Cardiac fibroblast (primary cell): ENCODE results near the gene CCDC186.

ENCODE experiments used
- DNase-seq, 2 donors: peaks; one replicate each; pipeline versions ENCODE4 v3.0.0 to v3.0.0-alpha.2; 2010; ENCODE audit warnings: low read depth in 2 of 2
- H3K4me3 ChIP-seq, 2 donors: replicated peaks in 1 of 2; 1 replicate in 1 of 2; 2 replicates in 1 of 2; pipeline ENCODE4 v1.5.1; 2011; ENCODE audit warnings: low read depth in 2 of 2, low read length in 2 of 2, mild to moderate bottlenecking in 2 of 2, moderate library complexity in 1 of 2
- TF ChIP-seq, protein P1 (sequence below): IDR thresholded peaks from one replicate; pipeline ENCODE4 v1.5.1; 2011; ENCODE audit warnings: low read depth, mild to moderate bottlenecking, low read length, inconsistent platforms

CCDC186 gene

DNA sequence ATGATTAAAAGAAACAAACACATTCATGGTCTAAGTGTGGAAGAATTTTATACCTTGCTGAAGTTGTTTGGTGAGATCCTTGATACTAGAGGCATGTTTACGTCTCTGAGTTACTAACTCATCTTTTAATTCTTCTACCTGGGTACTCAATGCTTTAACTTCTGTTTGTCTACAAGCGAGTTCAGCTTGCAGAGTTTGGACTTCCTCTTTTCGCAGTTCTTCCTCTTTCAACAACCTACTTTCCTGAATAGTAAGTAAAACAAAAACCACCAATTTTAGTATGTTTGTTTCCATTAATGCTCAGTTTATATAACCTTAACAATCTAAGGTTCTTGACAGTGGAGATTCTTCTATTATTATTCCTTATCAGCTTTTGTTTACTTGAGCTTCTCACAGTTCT, 42.9 kb downstream of the CCDC186 start:
- TF ChIP-seq, protein P1, sequence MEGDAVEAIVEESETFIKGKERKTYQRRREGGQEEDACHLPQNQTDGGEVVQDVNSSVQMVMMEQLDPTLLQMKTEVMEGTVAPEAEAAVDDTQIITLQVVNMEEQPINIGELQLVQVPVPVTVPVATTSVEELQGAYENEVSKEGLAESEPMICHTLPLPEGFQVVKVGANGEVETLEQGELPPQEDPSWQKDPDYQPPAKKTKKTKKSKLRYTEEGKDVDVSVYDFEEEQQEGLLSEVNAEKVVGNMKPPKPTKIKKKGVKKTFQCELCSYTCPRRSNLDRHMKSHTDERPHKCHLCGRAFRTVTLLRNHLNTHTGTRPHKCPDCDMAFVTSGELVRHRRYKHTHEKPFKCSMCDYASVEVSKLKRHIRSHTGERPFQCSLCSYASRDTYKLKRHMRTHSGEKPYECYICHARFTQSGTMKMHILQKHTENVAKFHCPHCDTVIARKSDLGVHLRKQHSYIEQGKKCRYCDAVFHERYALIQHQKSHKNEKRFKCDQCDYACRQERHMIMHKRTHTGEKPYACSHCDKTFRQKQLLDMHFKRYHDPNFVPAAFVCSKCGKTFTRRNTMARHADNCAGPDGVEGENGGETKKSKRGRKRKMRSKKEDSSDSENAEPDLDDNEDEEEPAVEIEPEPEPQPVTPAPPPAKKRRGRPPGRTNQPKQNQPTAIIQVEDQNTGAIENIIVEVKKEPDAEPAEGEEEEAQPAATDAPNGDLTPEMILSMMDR, result no peak
- H3K4me3 ChIP-seq, result no peak overlapping the region
- no peak for DNase-seq

DNA sequence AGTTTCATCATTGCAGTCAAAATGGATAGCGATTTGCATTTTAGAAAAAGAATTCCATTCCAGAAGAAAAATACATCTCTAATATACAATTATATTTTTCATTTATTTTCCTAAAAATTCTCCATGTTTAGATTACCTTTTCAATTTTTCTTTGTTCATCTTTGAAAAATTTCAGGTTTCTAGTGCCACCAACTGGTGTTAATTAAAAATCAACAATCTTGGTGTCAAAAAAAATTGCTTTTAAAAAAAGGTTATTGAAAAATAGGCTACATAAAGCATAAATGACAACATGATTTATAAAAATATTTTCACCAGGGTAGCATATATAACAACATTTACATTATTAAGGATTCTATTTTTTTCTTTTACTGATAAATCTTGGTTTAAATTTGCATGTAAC, 53.0 kb downstream of the CCDC186 start:
- TF ChIP-seq, protein P1, result no peak
- no peak for DNase-seq

DNA sequence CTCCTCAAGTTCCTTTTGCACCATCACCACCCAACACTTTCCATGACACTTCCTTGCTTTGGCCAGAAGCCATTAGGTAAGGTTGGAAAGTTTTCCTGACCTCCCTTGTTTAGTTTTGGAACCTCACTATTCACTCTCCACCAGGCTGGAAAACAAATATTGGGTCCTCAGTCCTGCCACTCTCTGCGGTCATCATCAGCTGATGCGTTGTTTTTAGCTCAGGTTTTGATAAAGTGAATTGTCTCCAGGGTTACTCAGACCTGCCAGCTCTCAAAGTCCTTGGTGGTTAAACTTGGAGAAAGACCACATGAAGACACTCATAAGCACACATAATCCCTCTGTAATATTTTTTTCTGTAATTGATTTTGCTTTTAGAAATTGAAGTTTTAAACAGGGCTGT, 55.5 kb downstream of the CCDC186 start:
- no peak overlapping the region for H3K4me3 ChIP-seq
- DNase-seq, result no peak
- TF ChIP-seq, protein P1, result no peak

More for the DNA sequence above, 53.0 kb downstream of the CCDC186 start:
- no peak overlapping the region for H3K4me3 ChIP-seq

DNA sequence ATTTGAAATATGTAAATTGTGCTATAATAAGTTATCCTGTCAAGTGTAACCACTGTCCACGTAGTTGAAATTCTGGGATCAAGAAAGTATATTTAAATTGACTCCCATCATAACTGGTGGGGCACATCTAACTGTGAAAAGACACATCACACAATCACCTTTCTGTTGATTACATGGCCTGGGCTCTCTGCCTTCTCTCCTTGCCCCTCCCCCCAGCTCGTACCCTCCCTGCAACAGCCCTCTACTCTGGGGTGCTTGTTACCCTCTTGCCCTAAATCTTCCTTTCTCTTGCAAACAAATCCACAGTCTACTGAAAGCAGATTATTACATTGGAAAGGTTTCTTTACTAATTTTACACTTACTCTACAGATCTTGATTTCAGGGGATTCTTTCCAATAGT, 56.3 kb downstream of the CCDC186 start:
- no peak for DNase-seq
- no peak overlapping the region for H3K4me3 ChIP-seq
- TF ChIP-seq, protein P1, result no peak

DNA sequence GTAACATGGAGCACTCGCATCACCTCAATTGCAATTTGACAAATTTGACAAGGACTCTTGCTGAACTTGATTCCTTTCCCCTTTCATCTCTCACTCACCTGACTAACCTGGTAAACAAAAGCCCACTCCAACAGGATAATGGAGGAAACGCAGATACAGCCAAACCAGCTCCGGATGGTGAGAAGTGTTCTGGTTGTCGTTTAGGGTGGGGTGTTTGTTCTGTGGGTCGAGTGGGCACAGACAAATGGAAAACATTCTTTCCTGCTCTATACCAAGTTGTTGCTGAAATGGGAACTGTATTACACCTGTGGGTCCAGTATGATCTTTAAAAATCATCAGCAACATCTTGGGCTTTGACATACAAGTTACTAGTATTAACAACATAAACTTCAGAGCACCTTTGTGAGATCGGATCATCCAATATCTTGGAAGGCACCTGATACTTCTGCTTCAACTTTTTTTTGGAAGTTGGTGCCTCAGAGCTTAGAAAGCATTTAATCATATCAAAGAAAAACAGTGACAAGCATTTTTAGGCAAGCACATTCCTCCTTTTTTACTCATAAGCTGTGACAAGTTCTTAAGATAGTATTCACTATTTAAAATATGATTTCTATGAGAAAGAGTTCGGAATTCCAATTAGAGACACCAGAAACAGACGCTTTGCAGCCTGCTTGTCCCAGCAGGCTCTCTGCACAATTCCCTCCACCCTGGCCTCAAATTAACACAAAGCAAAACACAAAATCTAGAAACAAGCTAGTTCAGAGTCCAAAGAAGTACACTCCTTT, 58.1 kb downstream of the CCDC186 start:
- TF ChIP-seq, protein P1, result no peak
- H3K4me3 ChIP-seq, result no peak overlapping the region
- DNase-seq, result peak in 1 of 2 donors; percentile 33

DNA sequence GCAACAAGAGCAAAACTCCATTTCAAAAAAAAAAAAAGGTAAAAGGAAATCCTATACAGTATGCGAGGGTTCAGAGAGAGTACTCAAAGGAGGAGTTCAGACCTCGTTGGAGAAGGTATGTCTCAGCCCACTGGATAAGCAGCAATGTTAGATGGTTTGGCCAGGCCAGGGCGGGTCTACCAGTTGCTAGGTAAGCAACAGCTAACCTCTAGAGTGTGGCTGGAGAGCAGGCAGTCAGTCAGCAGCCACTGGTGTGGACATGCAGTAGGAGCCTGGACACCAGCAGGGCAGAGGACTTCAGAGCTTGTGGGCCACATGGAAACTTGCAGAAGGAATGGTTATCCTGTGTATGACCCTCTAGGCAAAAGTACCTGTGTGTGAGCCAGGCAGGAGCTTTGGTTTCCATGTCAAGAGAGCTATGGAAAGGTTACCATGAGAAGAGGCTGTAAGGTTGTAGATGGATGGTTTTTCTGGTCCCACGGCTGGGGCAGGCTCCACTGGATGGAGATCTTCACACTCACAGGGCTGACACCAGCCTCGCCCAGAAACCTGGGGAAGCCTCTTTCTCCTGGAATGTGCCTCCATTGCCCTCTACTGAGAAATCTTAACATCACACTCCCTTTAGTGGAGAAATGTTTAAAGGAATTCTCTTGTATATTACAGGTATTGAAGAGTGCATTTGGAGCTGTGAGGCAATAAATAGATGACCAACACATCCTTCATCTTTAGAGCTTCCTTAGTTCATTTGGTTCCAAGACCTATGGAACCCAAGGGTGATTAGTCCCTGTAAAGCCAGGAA, 63.6 kb downstream of the CCDC186 start:
- H3K4me3 ChIP-seq, result no peak overlapping the region
- TF ChIP-seq, protein P1, result peak; percentile 33
- peak in 1 of 2 donors; percentile 5 for DNase-seq
